Ovary (tissue), 3 donors: ENCODE measurements around the gene PLCB4.

Source experiments
- CTCF ChIP-seq, 3 donors: fragments of 450-650 bp in 2 of 3; fragments of 200-600 bp in 1 of 3; IDR thresholded peaks; one replicate each; pipeline versions ENCODE4 v1.5.1 to v1.8.0; 2016 to 2022; ENCODE audit warnings: antibody characterized with exemption in 3 of 3, mild to moderate bottlenecking in 1 of 3
- EP300 ChIP-seq: sonication (generic); formaldehyde crosslinking; IDR thresholded peaks from one replicate; pipeline ENCODE4 v1.6.1; 2017; ENCODE audit warnings: antibody characterized with exemption
- POLR2A ChIP-seq: fragments of 450-650 bp; IDR thresholded peaks from one replicate; pipeline ENCODE4 v1.6.1; 2017; ENCODE audit warnings: antibody characterized with exemption, mild to moderate bottlenecking, moderate library complexity
- donor health status: DM: no; HTN: no; CAD: no.

GRCh38 chr20:9260027-9260426 lies 191.1 kb downstream of the PLCB4 start:
- TF ChIP-seq CTCF (IDR thresholded peaks at IDR 0.05) (no peak), EP300 (no peak), POLR2A (no peak)
